Parathyroid adenoma (tissue), 2 donors: ENCODE data around the gene SMYD5.
A peak's percentile ranks its signal among the peaks of the same experiment; 100 is the strongest.
"Not testable (repeated sequence)": the region's sequence is repeated elsewhere in the genome, so short reads cannot be mapped to it uniquely, and the experiment has no call there.

Experiments used
- H2AFZ ChIP-seq: fragments of 300-600 bp; sonication (generic); one replicate; pipeline ENCODE4 v1.7.0; 2017; ENCODE audit warnings: antibody characterized with exemption, mild to moderate bottlenecking
- H3K27ac ChIP-seq: fragments of 300-600 bp; sonication (generic); one replicate; pipeline ENCODE4 v1.7.0; 2017
- H3K27me3 ChIP-seq: fragments of 300-600 bp; sonication (generic); one replicate; pipeline ENCODE4 v1.7.0; 2017; ENCODE audit warnings: low read length; ENCODE audit not compliant: control insufficient read depth, insufficient read depth
- H3K36me3 ChIP-seq: fragments of 300-600 bp; sonication (generic); one replicate; pipeline ENCODE4 v1.7.0; 2017; ENCODE audit warnings: low read length; ENCODE audit not compliant: control insufficient read depth, insufficient read depth
- H3K4me1 ChIP-seq: fragments of 300-600 bp; sonication (generic); one replicate; pipeline ENCODE4 v1.7.0; 2017; ENCODE audit warnings: control low read depth
- H3K4me2 ChIP-seq: fragments of 300-600 bp; sonication (generic); one replicate; pipeline ENCODE4 v1.7.0; 2017; ENCODE audit warnings: low read length
- H3K4me3 ChIP-seq: fragments of 300-600 bp; sonication (generic); one replicate; pipeline ENCODE4 v1.7.0; 2017; ENCODE audit warnings: low read depth, low read length
- H3K79me2 ChIP-seq: fragments of 300-600 bp; sonication (generic); one replicate; pipeline ENCODE4 v1.7.0; 2017; ENCODE audit warnings: control low read depth
- H3K9ac ChIP-seq: fragments of 300-600 bp; sonication (generic); one replicate; pipeline ENCODE4 v1.7.0; 2017; ENCODE audit warnings: mild to moderate bottlenecking
- H3K9me3 ChIP-seq: fragments of 300-600 bp; sonication (generic); one replicate; pipeline ENCODE4 v1.7.0; 2017; ENCODE audit warnings: low read length; ENCODE audit not compliant: control insufficient read depth
- TF ChIP-seq, protein P1 (sequence below): fragments of 300-600 bp; sonication (generic); IDR thresholded peaks from one replicate; pipeline ENCODE4 v1.7.0; 2017; ENCODE audit warnings: antibody characterized with exemption, mild to moderate bottlenecking
- donor health status: primary hyperparathyroidism.

Gene SMYD5

DNA sequence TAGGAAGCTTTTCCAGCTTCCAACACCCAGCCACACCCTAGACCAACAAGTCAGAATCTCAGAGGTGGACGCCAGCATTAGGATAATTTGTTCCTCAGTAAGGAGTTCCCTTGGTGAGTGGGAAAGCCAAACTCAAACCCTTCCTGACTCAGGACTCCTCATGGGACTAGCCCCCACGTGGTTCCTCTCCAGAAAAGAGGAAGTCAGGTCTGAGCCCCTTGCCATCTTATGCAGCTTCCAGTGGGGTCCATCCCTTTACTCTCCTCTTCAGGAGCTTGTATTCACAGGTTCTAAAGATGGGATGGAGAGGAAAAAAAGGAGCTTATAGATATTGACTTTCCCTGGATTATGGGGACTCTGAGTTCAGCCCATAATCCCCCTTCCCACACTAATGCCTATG is 26.5 kb upstream of the SMYD5 start:
- Histone ChIP-seq H3K9ac (no peak overlapping the region), H3K27ac (no peak overlapping the region), H3K9me3 (no peaks in the 10 kb centered on the region), H3K36me3 (no peaks in the 10 kb centered on the region), H2AFZ (no peak overlapping the region), H3K79me2 (no peaks in the 10 kb centered on the region), H3K27me3 (no peaks in the 10 kb centered on the region), H3K4me2 (no peak overlapping the region), H3K4me3 (no peak overlapping the region), H3K4me1 (no peaks in the 10 kb centered on the region)
- TF ChIP-seq, protein P1, sequence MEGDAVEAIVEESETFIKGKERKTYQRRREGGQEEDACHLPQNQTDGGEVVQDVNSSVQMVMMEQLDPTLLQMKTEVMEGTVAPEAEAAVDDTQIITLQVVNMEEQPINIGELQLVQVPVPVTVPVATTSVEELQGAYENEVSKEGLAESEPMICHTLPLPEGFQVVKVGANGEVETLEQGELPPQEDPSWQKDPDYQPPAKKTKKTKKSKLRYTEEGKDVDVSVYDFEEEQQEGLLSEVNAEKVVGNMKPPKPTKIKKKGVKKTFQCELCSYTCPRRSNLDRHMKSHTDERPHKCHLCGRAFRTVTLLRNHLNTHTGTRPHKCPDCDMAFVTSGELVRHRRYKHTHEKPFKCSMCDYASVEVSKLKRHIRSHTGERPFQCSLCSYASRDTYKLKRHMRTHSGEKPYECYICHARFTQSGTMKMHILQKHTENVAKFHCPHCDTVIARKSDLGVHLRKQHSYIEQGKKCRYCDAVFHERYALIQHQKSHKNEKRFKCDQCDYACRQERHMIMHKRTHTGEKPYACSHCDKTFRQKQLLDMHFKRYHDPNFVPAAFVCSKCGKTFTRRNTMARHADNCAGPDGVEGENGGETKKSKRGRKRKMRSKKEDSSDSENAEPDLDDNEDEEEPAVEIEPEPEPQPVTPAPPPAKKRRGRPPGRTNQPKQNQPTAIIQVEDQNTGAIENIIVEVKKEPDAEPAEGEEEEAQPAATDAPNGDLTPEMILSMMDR = no peak

DNA sequence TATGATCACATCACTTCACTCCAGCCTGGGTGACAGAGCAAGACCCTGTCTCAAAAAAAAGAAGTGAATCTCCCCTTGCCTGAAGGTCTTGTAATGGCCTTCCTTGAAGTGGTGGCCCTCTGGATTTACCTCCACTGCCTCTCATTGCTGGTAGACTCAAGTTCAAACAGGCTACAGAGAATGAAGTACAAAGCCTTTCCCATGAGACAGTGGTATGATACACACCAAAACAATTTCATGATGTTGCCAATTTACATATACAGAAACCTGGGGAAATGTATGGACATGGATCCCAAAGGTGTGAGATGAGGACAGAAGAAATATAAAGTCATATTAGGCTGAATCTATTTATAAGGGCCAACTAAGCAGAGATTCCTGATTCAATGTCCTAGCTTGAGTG is 16.5 kb upstream of the SMYD5 start:
- Histone ChIP-seq H3K27me3 (no peaks in the 10 kb centered on the region), H3K4me3 (no peak overlapping the region), H2AFZ (no peak overlapping the region), H3K79me2 (no peaks in the 10 kb centered on the region), H3K9me3 (no peaks in the 10 kb centered on the region), H3K9ac (no peak overlapping the region), H3K4me2 (no peak overlapping the region), H3K36me3 (no peaks in the 10 kb centered on the region), H3K27ac (no peak overlapping the region), H3K4me1 (no peaks in the 10 kb centered on the region)
- TF ChIP-seq, protein P1 = no peak

DNA sequence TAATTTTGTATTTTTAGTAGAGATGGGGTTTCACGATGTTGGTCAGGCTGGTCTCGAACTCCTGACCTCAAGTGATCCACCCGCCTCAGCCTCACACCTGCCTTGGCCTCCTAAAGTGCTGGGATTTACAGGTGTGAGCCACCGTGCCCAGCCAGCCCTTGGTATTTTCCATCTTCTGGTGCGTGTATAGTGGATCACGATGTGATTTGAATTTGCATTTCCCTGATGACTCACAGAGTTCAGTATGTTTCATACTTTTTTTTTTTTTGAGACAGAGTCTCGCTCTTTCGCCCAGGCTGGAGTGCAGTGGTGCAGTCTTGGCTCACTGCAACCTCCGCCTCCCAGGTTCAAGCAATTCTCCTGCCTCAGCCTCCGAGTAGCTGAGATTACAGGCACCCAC is 13.8 kb upstream of the SMYD5 start:
- not testable (repeated sequence) for H3K4me3 ChIP-seq, H3K36me3 ChIP-seq, H3K27ac ChIP-seq, H3K4me2 ChIP-seq, H2AFZ ChIP-seq, H3K27me3 ChIP-seq, H3K4me1 ChIP-seq, H3K9me3 ChIP-seq, H3K9ac ChIP-seq, H3K79me2 ChIP-seq

DNA sequence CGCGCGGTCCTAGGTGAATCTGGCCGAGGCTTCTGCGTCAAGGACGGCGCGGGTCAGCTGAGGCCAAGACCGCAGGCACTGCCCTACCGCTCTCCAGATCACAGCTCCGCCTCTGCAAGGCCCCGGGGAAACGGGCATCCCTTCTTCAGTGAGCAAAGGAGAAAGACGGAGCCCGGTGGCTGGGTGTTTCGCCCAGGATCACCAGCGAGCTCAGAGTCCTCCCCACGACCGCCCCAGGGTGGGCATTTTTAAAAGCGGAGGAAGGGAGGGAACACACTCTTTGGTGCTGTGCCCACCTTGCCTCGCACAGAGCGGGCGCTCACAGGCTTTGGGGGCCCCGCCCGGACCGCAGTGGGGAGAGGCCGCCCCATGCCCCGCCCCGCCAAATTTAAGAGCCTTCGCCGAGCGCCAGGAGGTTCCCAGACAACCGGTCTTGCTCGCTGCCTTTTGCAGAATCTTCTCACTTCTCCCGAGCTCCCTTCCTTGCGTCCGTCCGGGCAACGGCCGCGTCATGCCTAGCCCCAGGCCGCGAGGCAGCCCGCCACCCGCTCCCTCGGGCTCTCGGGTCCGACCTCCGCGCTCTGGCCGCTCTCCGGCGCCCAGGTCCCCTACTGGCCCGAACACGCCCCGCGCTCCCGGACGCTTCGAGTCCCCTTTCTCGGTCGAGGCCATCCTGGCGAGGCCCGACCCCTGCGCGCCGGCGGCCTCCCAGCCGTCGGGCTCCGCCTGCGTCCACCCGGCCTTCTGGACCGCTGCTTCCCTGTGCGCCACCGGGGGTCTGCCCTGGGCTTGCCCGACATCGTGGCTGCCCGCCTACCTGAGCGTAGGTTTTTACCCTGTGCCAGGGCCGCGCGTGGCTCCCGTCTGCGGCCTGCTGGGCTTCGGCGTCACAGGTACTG is 11.6 kb upstream of the SMYD5 start, which contains the start of gene NOTO:
TSS of gene NOTO (plus strand) at position 419 of the 899 bp plus-strand sequence. CDS start at position 512, 93 bp downstream.
- no peak within 1 kb of the TSS for H3K9ac ChIP-seq
- H3K4me3 ChIP-seq = peak within 1 kb of the TSS; percentile 37
- H3K4me2 ChIP-seq = peak within 1 kb of the TSS; percentile 67
- no peaks in the 10 kb centered on the region for H3K79me2 ChIP-seq
- H3K36me3 ChIP-seq = no peaks in the 10 kb centered on the region
- H3K27ac ChIP-seq = no peak within 1 kb of the TSS
- H2AFZ ChIP-seq = peak within 1 kb of the TSS; percentile 73
- H3K4me1 ChIP-seq = no peaks in the 10 kb centered on the region
- TF ChIP-seq, protein P1 = no peak
- H3K27me3 ChIP-seq = peaks cover 8% of the 10 kb centered on the region
- no peaks in the 10 kb centered on the region for H3K9me3 ChIP-seq

DNA sequence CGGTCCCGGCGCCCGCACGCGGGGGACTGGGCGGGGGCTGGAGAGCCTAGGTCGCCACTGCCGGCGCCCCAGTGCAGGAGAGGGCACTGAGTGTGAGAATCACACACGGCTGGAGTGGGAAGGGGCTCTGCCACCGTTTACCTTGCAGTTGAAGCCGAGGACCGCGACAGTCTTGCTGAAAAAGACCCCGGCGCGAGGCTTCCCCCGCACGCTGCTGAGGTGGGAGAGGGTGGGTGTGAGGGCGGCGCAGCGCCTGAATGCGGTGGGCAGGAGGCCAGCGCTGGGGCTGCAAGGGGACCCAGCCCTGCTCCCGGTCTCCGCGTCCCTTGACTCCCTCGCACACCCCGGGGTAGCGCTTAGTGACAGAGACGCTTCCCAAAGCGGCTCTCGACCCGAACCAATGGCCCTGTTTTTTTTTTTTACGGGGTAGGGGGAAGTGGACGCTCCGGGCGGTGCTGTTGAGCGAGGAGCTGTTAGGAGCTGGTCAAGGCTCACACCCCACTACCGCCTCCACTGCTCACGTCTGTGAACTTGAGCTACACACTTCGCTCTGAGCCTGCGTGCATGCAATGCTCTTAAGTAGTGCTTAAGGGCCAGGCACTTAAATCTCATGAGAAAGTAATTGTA is 10.9 kb upstream of the SMYD5 start:
- Histone ChIP-seq H2AFZ (peak overlapping the region; percentile 73), H3K9ac (no peak overlapping the region), H3K9me3 (no peaks in the 10 kb centered on the region), H3K36me3 (no peaks in the 10 kb centered on the region), H3K4me3 (peak overlapping the region; percentile 37), H3K79me2 (no peaks in the 10 kb centered on the region), H3K4me2 (peak overlapping the region; percentile 67), H3K4me1 (no peaks in the 10 kb centered on the region), H3K27ac (no peak overlapping the region), H3K27me3 (peaks cover 8% of the 10 kb centered on the region)
- TF ChIP-seq, protein P1 = no peak
